ENCODE measurements around the gene P2RX2. TPM values are rescaled to one million over a fixed set of nuclear protein-coding genes. Genes with fewer than 3 reads are reported as not detected.

P2RX2 gene
- total RNA-seq, 1 donor from 2014 or later = 0.19 TPM

GRCh38 chr12:132665149-132665491 lies 46.5 kb downstream of the P2RX2 start:
- TF ChIP-seq CTCF (IDR thresholded peaks at IDR 0.05; ENCODE audit: unreplicated experiment) = no peak
- H3K36me3 Mint-ChIP-seq (ENCODE audit: insufficient read depth) = peaks cover 29% of the 10 kb centered on the region
- H3K27me3 Mint-ChIP-seq = no peaks in the 10 kb centered on the region
- no peaks in the 10 kb centered on the region for H3K9me3 Mint-ChIP-seq (ENCODE audit: low read depth)
- no peaks in the 10 kb centered on the region for H3K4me1 Mint-ChIP-seq (ENCODE audit: low read depth)
- no peak overlapping the region for H3K4me3 Mint-ChIP-seq (ENCODE audit: low read depth)
- DNase-seq (ENCODE audit: low spot score, unreplicated experiment) = no peak
- H3K27ac Mint-ChIP-seq = no peak overlapping the region

- no peak for DNase-seq (ENCODE audit: low spot score, unreplicated experiment)
- no peaks in the 10 kb centered on the region for H3K9me3 Mint-ChIP-seq (ENCODE audit: low read depth)
- TF ChIP-seq CTCF (IDR thresholded peaks at IDR 0.05; ENCODE audit: unreplicated experiment) = no peak
- H3K27me3 Mint-ChIP-seq = no peaks in the 10 kb centered on the region
- no peak overlapping the region for H3K4me3 Mint-ChIP-seq (ENCODE audit: low read depth)
- H3K27ac Mint-ChIP-seq = no peak overlapping the region
- no peaks in the 10 kb centered on the region for H3K4me1 Mint-ChIP-seq (ENCODE audit: low read depth)
- peaks cover 30% of the 10 kb centered on the region for H3K36me3 Mint-ChIP-seq (ENCODE audit: insufficient read depth)
These were observed 47.2 kb downstream of the P2RX2 start for GRCh38 chr12:132665794-132666193.

DNA sequence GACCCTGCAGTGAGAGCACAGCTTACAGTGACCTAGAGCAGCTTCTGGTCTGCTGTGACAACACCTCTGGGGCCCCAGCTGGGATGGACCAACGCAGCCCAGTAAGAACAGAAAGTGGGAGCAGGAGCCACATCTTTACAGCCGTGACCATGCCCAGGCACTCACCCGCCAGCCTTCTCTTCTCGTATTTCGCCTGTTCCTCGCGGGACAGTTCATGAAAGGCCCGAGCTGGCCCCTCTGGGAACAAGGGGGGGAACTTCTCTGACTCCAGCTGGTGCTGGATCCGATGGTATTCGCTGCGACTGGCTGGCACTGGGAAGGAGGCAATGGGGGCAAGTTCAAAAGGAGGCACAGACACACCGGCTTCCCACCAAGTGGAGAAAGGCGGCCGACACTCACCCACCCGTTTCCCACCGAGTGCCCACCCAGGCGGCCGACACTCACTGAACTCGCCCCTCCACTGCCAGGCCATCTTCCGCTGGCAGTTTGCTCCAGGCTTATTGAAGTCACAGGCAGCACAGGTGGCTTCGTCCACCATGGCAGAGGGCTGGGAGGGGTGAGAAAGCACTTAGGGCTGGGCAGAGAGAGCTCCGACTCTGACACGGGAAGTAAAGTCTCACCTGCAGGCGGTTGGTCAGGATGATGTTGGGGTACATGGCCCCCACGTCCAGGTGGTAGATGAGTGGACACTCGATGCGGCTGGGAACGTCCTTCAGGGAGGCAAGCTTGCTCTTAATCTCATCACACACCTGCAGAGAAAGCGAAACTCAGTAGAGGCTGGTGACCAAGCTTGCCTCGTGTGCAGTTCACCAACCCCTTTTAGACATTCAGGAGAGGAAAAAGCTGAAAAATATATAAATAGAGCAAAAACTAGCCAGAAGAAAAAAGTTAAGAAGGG lies 49.9 kb downstream of the P2RX2 start:
- Mint-ChIP-seq H3K4me1 (ENCODE audit: low read depth) (no peaks in the 10 kb centered on the region), H3K36me3 (ENCODE audit: insufficient read depth) (peaks cover 29% of the 10 kb centered on the region), H3K9me3 (ENCODE audit: low read depth) (no peaks in the 10 kb centered on the region), H3K27me3 (no peaks in the 10 kb centered on the region), H3K27ac (no peak overlapping the region), H3K4me3 (ENCODE audit: low read depth) (no peak overlapping the region)
- DNase-seq (ENCODE audit: low spot score, unreplicated experiment) = no peak
- no peak for TF ChIP-seq CTCF (IDR thresholded peaks at IDR 0.05; ENCODE audit: unreplicated experiment)

- Mint-ChIP-seq H3K36me3 (ENCODE audit: insufficient read depth) (peaks cover 31% of the 10 kb centered on the region), H3K27ac (no peak overlapping the region), H3K27me3 (no peaks in the 10 kb centered on the region), H3K9me3 (ENCODE audit: low read depth) (no peaks in the 10 kb centered on the region), H3K4me3 (ENCODE audit: low read depth) (no peak overlapping the region), H3K4me1 (ENCODE audit: low read depth) (no peaks in the 10 kb centered on the region)
- no peak for DNase-seq (ENCODE audit: low spot score, unreplicated experiment)
- TF ChIP-seq CTCF (IDR thresholded peaks at IDR 0.05; ENCODE audit: unreplicated experiment) = no peak
These were observed 50.7 kb downstream of the P2RX2 start for GRCh38 chr12:132669166-132669879.

Small RNA genes within 50 kb of the gene (microRNA-seq; reads per million reads assigned to microRNA genes)
- gene MIR6763 (ENCODE audit: borderline number of aligned reads, unreplicated experiment) = 2.4 reads per million

Other genes starting within 250 kb of the P2RX2 start
- gene FBRSL1, start 128.6 kb upstream of the P2RX2 start, total RNA-seq = 195 and 199 TPM in 2 replicates
- not detected in 2 replicates for gene LRCOL1, start 8.2 kb upstream of the P2RX2 start, total RNA-seq
- gene POLE, start 68.6 kb downstream of the P2RX2 start, total RNA-seq = 121 and 129 TPM in 2 replicates
- 24.4 and 25.0 TPM in 2 replicates for gene PXMP2, start 68.8 kb downstream of the P2RX2 start, total RNA-seq
- gene PGAM5, start 92.1 kb downstream of the P2RX2 start, total RNA-seq = 39.6 and 44.4 TPM in 2 replicates
- gene ANKLE2, start 143.1 kb downstream of the P2RX2 start, total RNA-seq = 81.1 and 83.7 TPM in 2 replicates
- 44.6 and 47.5 TPM in 2 replicates for gene GOLGA3, start 210.1 kb downstream of the P2RX2 start, total RNA-seq